IMR-90 (cell line): ENCODE results near the gene DCST2. TPM values are rescaled to one million over a fixed set of nuclear protein-coding genes. Genes with fewer than 3 reads are reported as not detected.

Source experiments
- ATAC-seq: fragments of 200-7000 bp; cut with Tn5 transposase; 2 replicates; pipeline ENCODE4 v1.9.1; 2020; ENCODE audit warnings: low read depth, mild to moderate bottlenecking, moderate library complexity
- BruUV-seq: library from RNA; stranded (reverse); fragments of 400-500 nt; replicated peaks from 2 replicates; lab custom pipeline; 2021; lab: Mats Ljungman, UMichigan
- CTCF ChIA-PET: fragments of 300-600 bp; formaldehyde crosslinking; extraction: SDS; loops from one replicate; lab custom pipeline; 2021; ENCODE audit warnings: antibody characterized with exemption; lab: Yijun Ruan, JAX
- POLR2A ChIA-PET: fragments of 300-600 bp; sonication (Branson Sonifier 250); formaldehyde crosslinking; loops from one replicate; lab custom pipeline; 2022; ENCODE audit warnings: antibody characterized with exemption; ENCODE audit not compliant: unreplicated experiment; lab: Charles Lee
- DNase-seq: peaks from one replicate; pipeline ENCODE4 v3.0.0; 2013
- H2AFZ ChIP-seq: replicated peaks from 2 replicates; pipeline ENCODE3; 2013; ENCODE audit warnings: low read length, mild to moderate bottlenecking; ENCODE audit not compliant: poor library complexity
- H2AK5ac ChIP-seq: 2 replicates; pipeline ENCODE4 v1.6.1; 2013; ENCODE audit warnings: low read depth, low read length, inconsistent platforms
- H2AK9ac ChIP-seq: replicated peaks from 2 replicates; pipeline ENCODE3; 2013; ENCODE audit warnings: mild to moderate bottlenecking, low read depth, low read length, moderate library complexity; ENCODE audit not compliant: poor library complexity
- H2BK120ac ChIP-seq: 2 replicates; pipeline ENCODE4 v1.6.1; 2013; ENCODE audit warnings: low read depth, low read length, inconsistent platforms
- H2BK15ac ChIP-seq: 3 replicates; pipeline ENCODE4 v1.6.1; 2013; ENCODE audit warnings: low read depth, low read length, inconsistent platforms
- H2BK20ac ChIP-seq: 2 replicates; pipeline ENCODE4 v1.6.1; 2013; ENCODE audit warnings: low read depth, mild to moderate bottlenecking, inconsistent platforms, low read length, moderate library complexity
- H2BK5ac ChIP-seq: 2 replicates; pipeline ENCODE4 v1.6.1; 2013; ENCODE audit warnings: mild to moderate bottlenecking, low read depth, low read length, inconsistent platforms; ENCODE audit not compliant: poor library complexity, severe bottlenecking
- H3K14ac ChIP-seq: replicated peaks from 2 replicates; pipeline ENCODE4 v1.6.1; 2013; ENCODE audit warnings: low read depth, low read length, inconsistent platforms
- H3K18ac ChIP-seq: 2 replicates; pipeline ENCODE4 v1.6.1; 2013; ENCODE audit warnings: low read depth, low read length, control low read depth
- H3K23ac ChIP-seq: 2 replicates; pipeline ENCODE4 v1.6.1; 2013; ENCODE audit warnings: low read depth, low read length, inconsistent platforms
- H3K27ac ChIP-seq: 2 replicates; pipeline ENCODE4 v1.5.1; 2013; ENCODE audit warnings: mild to moderate bottlenecking, control low read depth, low read length; ENCODE audit not compliant: insufficient read depth
- H3K27me3 ChIP-seq: 2 replicates; pipeline ENCODE4 v1.6.1; 2013; ENCODE audit warnings: low read length; ENCODE audit not compliant: control insufficient read depth, insufficient read depth
- H3K36me3 ChIP-seq: 2 replicates; pipeline ENCODE4 v1.6.1; 2013; ENCODE audit warnings: low read length, mixed read lengths; ENCODE audit not compliant: control insufficient read depth, insufficient read depth
- H3K4ac ChIP-seq: 2 replicates; pipeline ENCODE4 v1.6.1; 2013; ENCODE audit warnings: low read depth, low read length, inconsistent platforms
- H3K4me1 ChIP-seq: 2 replicates; pipeline ENCODE4 v1.6.1; 2013; ENCODE audit warnings: low read length, mixed read lengths; ENCODE audit not compliant: control insufficient read depth, insufficient read depth
- H3K4me2 ChIP-seq: 2 replicates; pipeline ENCODE4 v1.6.1; 2013; ENCODE audit warnings: low read depth, mild to moderate bottlenecking, control low read depth, low read length, moderate library complexity
- H3K4me3 ChIP-seq: 2 replicates; pipeline ENCODE4 v1.5.1; 2013; ENCODE audit warnings: low read depth, mild to moderate bottlenecking, control low read depth, low read length, moderate library complexity; ENCODE audit not compliant: insufficient read depth
- H3K56ac ChIP-seq: 2 replicates; pipeline ENCODE4 v1.6.1; 2013; ENCODE audit warnings: low read length, inconsistent platforms; ENCODE audit not compliant: insufficient read depth; ENCODE audit errors: extremely low read depth
- H3K79me1 ChIP-seq, 2 experiments: 2 replicates each; pipeline ENCODE4 v1.6.1; 2013; ENCODE audit warnings: low read length in 2 of 2, inconsistent platforms in 1 of 2, low read depth in 1 of 2
- H3K9ac ChIP-seq: 2 replicates; pipeline ENCODE4 v1.6.1; 2013; ENCODE audit warnings: low read depth, low read length, control low read depth
- H3K9me1 ChIP-seq: 2 replicates; pipeline ENCODE4 v1.6.1; 2013; ENCODE audit warnings: low read length, inconsistent platforms; ENCODE audit not compliant: insufficient read depth
- H3K9me3 ChIP-seq: 2 replicates; pipeline ENCODE4 v1.6.1; 2013; ENCODE audit warnings: low read length; ENCODE audit not compliant: control insufficient read depth, insufficient read depth
- H4K20me1 ChIP-seq: 2 replicates; pipeline ENCODE4 v1.6.1; 2013; ENCODE audit warnings: low read length, inconsistent platforms; ENCODE audit not compliant: insufficient read depth
- H4K5ac ChIP-seq: 2 replicates; pipeline ENCODE4 v1.6.1; 2013; ENCODE audit warnings: mild to moderate bottlenecking, low read depth, low read length, control low read depth
- H4K8ac ChIP-seq, 2 experiments: 2 replicates each; pipeline ENCODE4 v1.6.1; 2013; ENCODE audit warnings: low read depth in 2 of 2, low read length in 2 of 2, control low read depth in 1 of 2, inconsistent platforms in 1 of 2
- H4K91ac ChIP-seq: 2 replicates; pipeline ENCODE4 v1.6.1; 2013; ENCODE audit warnings: low read depth, low read length, inconsistent platforms; ENCODE audit not compliant: insufficient read depth
- BHLHE40 ChIP-seq: fragments of 150-350 bp; IDR thresholded peaks from 2 replicates; pipeline ENCODE4 v1.6.1; 2016; ENCODE audit warnings: mild to moderate bottlenecking, low read depth, low read length
- CHD1 ChIP-seq: IDR thresholded peaks from 2 replicates; pipeline ENCODE4 v1.6.1; 2012; ENCODE audit warnings: low read depth, low read length, improper control_type of control experiment
- CTCF ChIP-seq: conservative IDR thresholded peaks from 2 replicates; pipeline ENCODE4 v1.5.1; 2012; ENCODE audit warnings: mild to moderate bottlenecking, low read depth, low read length, improper control_type of control experiment
- ELK1 ChIP-seq: fragments of 150-350 bp; IDR thresholded peaks from 2 replicates; pipeline ENCODE4 v1.6.1; 2016; ENCODE audit warnings: low read depth, mild to moderate bottlenecking, low read length, moderate library complexity, borderline replicate concordance
- FOS ChIP-seq: fragments of 150-350 bp; IDR thresholded peaks from 2 replicates; pipeline ENCODE4 v1.6.1; 2016; ENCODE audit warnings: low read depth, low read length
- MAFK ChIP-seq: IDR thresholded peaks from 2 replicates; pipeline ENCODE4 v1.6.1; 2012; ENCODE audit warnings: low read depth, low read length, improper control_type of control experiment
- MAZ ChIP-seq: IDR thresholded peaks from 2 replicates; pipeline ENCODE4 v1.6.1; 2012; ENCODE audit warnings: low read depth, mild to moderate bottlenecking, low read length, improper control_type of control experiment, moderate library complexity, borderline replicate concordance
- MXI1 ChIP-seq: IDR thresholded peaks from 2 replicates; pipeline ENCODE4 v1.6.1; 2012; ENCODE audit warnings: low read depth, mild to moderate bottlenecking, low read length, moderate library complexity, borderline replicate concordance
- NFE2L2 ChIP-seq: fragments of 150-350 bp; IDR thresholded peaks from 2 replicates; pipeline ENCODE4 v1.6.1; 2016; ENCODE audit warnings: low read depth, mild to moderate bottlenecking, low read length
- POLR2A ChIP-seq: IDR thresholded peaks from 2 replicates; pipeline ENCODE4 v1.6.1; 2012; ENCODE audit warnings: mild to moderate bottlenecking, low read depth, low read length
- RAD21 ChIP-seq: IDR thresholded peaks from 2 replicates; pipeline ENCODE4 v1.6.1; 2012; ENCODE audit warnings: low read length, improper control_type of control experiment
- RCOR1 ChIP-seq: IDR thresholded peaks from 2 replicates; pipeline ENCODE4 v1.6.1; 2012; ENCODE audit warnings: mild to moderate bottlenecking, low read length, improper control_type of control experiment; ENCODE audit not compliant: insufficient replicate concordance
- RFX5 ChIP-seq: IDR thresholded peaks from 2 replicates; pipeline ENCODE4 v1.8.0; 2012; ENCODE audit warnings: low read depth, mild to moderate bottlenecking, low read length, moderate library complexity
- SMC3 ChIP-seq: fragments of 150-350 bp; IDR thresholded peaks from 2 replicates; pipeline ENCODE4 v1.6.1; 2016; ENCODE audit warnings: low read depth, mild to moderate bottlenecking, antibody characterized with exemption, low read length, moderate library complexity
- WGBS, 2 experiments: methylation state at CpG; one replicate each; pipeline versions ENCODE4 v1.1.5 to v1.1.7; 2013; ENCODE audit warnings: missing lambda C conversion rate in 2 of 2; ENCODE audit not compliant: insufficient read length in 1 of 2; ENCODE audit errors: extremely low coverage in 2 of 2; 5-methylcytosine and 5-hydroxymethylcytosine counted together
- dilution Hi-C: fragments of 300-500 bp; cut with HindIII; formaldehyde crosslinking; loops from one replicate; pipeline ENCODE4 v1.14.3; 2018; ENCODE audit warnings: low sequenced_read_pairs; ENCODE audit not compliant: unreplicated experiment
- in situ Hi-C: fragments of 300-500 bp; cut with MboI; formaldehyde crosslinking; loops from 3 replicates; pipeline ENCODE4 v1.14.3; 2019; ENCODE audit warnings: low sequenced_read_pairs, inconsistent platforms, mixed read lengths
- intact Hi-C: fragments of 100-400 bp; cut with micrococcal nuclease; formaldehyde crosslinking; loops from 2 replicates; pipeline ENCODE4 v1.10.0; 2022
- polyA plus RNA-seq, 3 experiments: library from polyadenylated mRNA; depleted of rRNA; stranded (reverse); fragments of >200 nt; gene quantifications; 2 replicates each; pipeline ENCODE4 v1.2.3, GENCODE V29; 2012; ENCODE audit warnings: low replicate concordance in 1 of 3
- total RNA-seq: library from RNA; depleted of rRNA; stranded (reverse); fragments of >200 nt; gene quantifications from 2 replicates; pipeline ENCODE4 v1.2.3, GENCODE V29; 2012
- TF ChIP-seq, protein P1 (sequence below): fragments of 150-350 bp; IDR thresholded peaks from 2 replicates; pipeline ENCODE4 v1.6.1; 2017; ENCODE audit warnings: mild to moderate bottlenecking, antibody characterized with exemption, low read length, low read depth

Gene DCST2
- total and polyA plus RNA-seq, 2 of the 4 experiments (the other 2 are of a cell fraction): 0.14 TPM; not detected in 1

GRCh38 chr1:155040358-155041093 is 6.9 kb upstream of the DCST2 start:
- no peak overlapping the region for H3K23ac ChIP-seq
- no peaks in the 10 kb centered on the region for H3K79me1 ChIP-seq
- H3K27me3 ChIP-seq: peaks cover 29% of the 10 kb centered on the region
- intact Hi-C loops (no loop called here), in situ Hi-C loops (no loop called here), dilution Hi-C loops (no loop called here)
- no peak overlapping the region for H3K4ac ChIP-seq
- no peak overlapping the region for H3K27ac ChIP-seq
- no peak overlapping the region for H3K9ac ChIP-seq
- H3K4me2 ChIP-seq: no peak overlapping the region
- no peak overlapping the region for H3K56ac ChIP-seq
- no peaks in the 10 kb centered on the region for H3K36me3 ChIP-seq
- ChIA-PET POLR2A (no interaction called here), CTCF (interaction anchor here (1.8 kb wide), 1 partner anchor 11 kb away, joined by 7 read pairs; the partner anchor contains the start of gene ADAM15)
- H3K18ac ChIP-seq: no peak overlapping the region
- H3K9me1 ChIP-seq: peaks cover 8% of the 10 kb centered on the region
- H2AFZ ChIP-seq: no peak overlapping the region
- no peak overlapping the region for H2BK5ac ChIP-seq
- no peak overlapping the region for H3K14ac ChIP-seq
- no peak overlapping the region for H4K5ac ChIP-seq
- peaks cover 6% of the 10 kb centered on the region for H3K4me1 ChIP-seq
- H2BK15ac ChIP-seq: no peak overlapping the region
- ATAC-seq (no peak), DNase-seq (no peak)
- 80% methylated on average over 3 of the region's 14 CpGs; no CpG with 5 or more reads in 1 of the 2 experiments for WGBS, 2 experiments
- no peak overlapping the region for H2AK9ac ChIP-seq
- H4K8ac ChIP-seq: no peak overlapping the region
- H4K91ac ChIP-seq: no peak overlapping the region
- no peak overlapping the region for H3K4me3 ChIP-seq
- H2AK5ac ChIP-seq: no peak overlapping the region
- no peaks in the 10 kb centered on the region for H3K9me3 ChIP-seq
- no TSS peak for BruUV-seq
- no peaks in the 10 kb centered on the region; the same call in 1 of the 2 replicates for H4K20me1 ChIP-seq
- H2BK20ac ChIP-seq: no peak overlapping the region
- H2BK120ac ChIP-seq: no peak overlapping the region
- TF ChIP-seq POLR2A (no peak), RFX5 (no peak), FOS (no peak), RAD21 (no peak), CTCF (no peak), SMC3 (no peak), MAZ (no peak), ELK1 (no peak), NFE2L2 (no peak), RCOR1 (no peak), CHD1 (no peak), MAFK (no peak), MXI1 (no peak), BHLHE40 (no peak)
- TF ChIP-seq, protein P1, sequence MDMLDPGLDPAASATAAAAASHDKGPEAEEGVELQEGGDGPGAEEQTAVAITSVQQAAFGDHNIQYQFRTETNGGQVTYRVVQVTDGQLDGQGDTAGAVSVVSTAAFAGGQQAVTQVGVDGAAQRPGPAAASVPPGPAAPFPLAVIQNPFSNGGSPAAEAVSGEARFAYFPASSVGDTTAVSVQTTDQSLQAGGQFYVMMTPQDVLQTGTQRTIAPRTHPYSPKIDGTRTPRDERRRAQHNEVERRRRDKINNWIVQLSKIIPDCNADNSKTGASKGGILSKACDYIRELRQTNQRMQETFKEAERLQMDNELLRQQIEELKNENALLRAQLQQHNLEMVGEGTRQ: no peak
